Mesothelial cell of epicardium (in vitro differentiated cells): Measurements from ENCODE around the gene RAP2B. TPM values are rescaled to one million over a fixed set of nuclear protein-coding genes. Genes with fewer than 3 reads are reported as not detected.

Experiments
- DNase-seq, 2 experiments: peaks; one replicate each; pipeline ENCODE4 v3.0.0; 2021; ENCODE audit warnings: low spot score in 2 of 2; ENCODE audit not compliant: unreplicated experiment in 2 of 2
- H3K27ac Mint-ChIP-seq: 2 replicates; pipeline ENCODE4 v1.8.0; 2021; ENCODE audit warnings: mixed read lengths
- H3K27me3 Mint-ChIP-seq: 2 replicates; pipeline ENCODE4 v1.8.0; 2021; ENCODE audit warnings: low read depth, mixed read lengths
- H3K36me3 Mint-ChIP-seq: 2 replicates; pipeline ENCODE4 v1.8.0; 2021; ENCODE audit warnings: mixed read lengths
- H3K4me1 Mint-ChIP-seq: 2 replicates; pipeline ENCODE4 v1.8.0; 2021; ENCODE audit warnings: mixed read lengths
- H3K4me3 Mint-ChIP-seq: 2 replicates; pipeline ENCODE4 v1.8.0; 2021; ENCODE audit warnings: mild to moderate bottlenecking, moderate library complexity, mixed read lengths
- H3K9me3 Mint-ChIP-seq: 2 replicates; pipeline ENCODE4 v1.8.0; 2021; ENCODE audit warnings: mixed read lengths
- CTCF ChIP-seq: fragments of 200-600 bp; sonication (generic); IDR thresholded peaks from one replicate; pipeline ENCODE4 v1.5.0; 2021; ENCODE audit warnings: antibody characterized with exemption; ENCODE audit not compliant: unreplicated experiment
- total RNA-seq: library from RNA; stranded (reverse); gene quantifications from 3 replicates; pipeline ENCODE4 v1.2.1, GENCODE V29; 2021

Gene RAP2B
- total RNA-seq, 1 donor from 2014 or later = 15.2 TPM

- Mint-ChIP-seq H3K4me1 (peaks cover 45% of the 10 kb centered on the region), H3K9me3 (no peaks in the 10 kb centered on the region), H3K27ac (peak overlapping the region; percentile 97), H3K4me3 (peak overlapping the region; percentile 94), H3K27me3 (peaks cover 2% of the 10 kb centered on the region), H3K36me3 (peaks cover 4% of the 10 kb centered on the region)
- no peak for TF ChIP-seq CTCF
- DNase-seq = peak in 1 of 2 experiments; percentile 58
These were observed 727 bp downstream of the RAP2B start for GRCh38 chr3:153162513-153163392.

- DNase-seq = no peak
- H3K4me1 Mint-ChIP-seq = peaks cover 45% of the 10 kb centered on the region
- H3K4me3 Mint-ChIP-seq = peak overlapping the region; percentile 94
These were observed 1.3 kb downstream of the RAP2B start for GRCh38 chr3:153163393-153163724.

GRCh38 chr3:153163756-153164550, 1.9 kb downstream of the RAP2B start:
- TF ChIP-seq CTCF = no peak
- H3K9me3 Mint-ChIP-seq = no peaks in the 10 kb centered on the region
- H3K4me3 Mint-ChIP-seq = peak overlapping the region; percentile 94
- peaks cover 45% of the 10 kb centered on the region for H3K4me1 Mint-ChIP-seq
- DNase-seq = no peak
- peaks cover 2% of the 10 kb centered on the region for H3K27me3 Mint-ChIP-seq
- H3K36me3 Mint-ChIP-seq = peaks cover 4% of the 10 kb centered on the region
- H3K27ac Mint-ChIP-seq = peak overlapping the region; percentile 97

More at GRCh38 chr3:153163393-153163724, 1.3 kb downstream of the RAP2B start:
- TF ChIP-seq CTCF = no peak
- Mint-ChIP-seq H3K36me3 (peaks cover 4% of the 10 kb centered on the region), H3K9me3 (no peaks in the 10 kb centered on the region), H3K27me3 (peaks cover 2% of the 10 kb centered on the region), H3K27ac (peak overlapping the region; percentile 97)

GRCh38 chr3:153165261-153165681, 3.2 kb downstream of the RAP2B start:
- peak overlapping the region; percentile 94 for H3K4me3 Mint-ChIP-seq
- peaks cover 2% of the 10 kb centered on the region for H3K27me3 Mint-ChIP-seq
- TF ChIP-seq CTCF = peak; percentile 25
- H3K9me3 Mint-ChIP-seq = no peaks in the 10 kb centered on the region
- peak overlapping the region; percentile 33 for H3K27ac Mint-ChIP-seq
- H3K36me3 Mint-ChIP-seq = peaks cover 4% of the 10 kb centered on the region
- DNase-seq = no peak
- peaks cover 36% of the 10 kb centered on the region for H3K4me1 Mint-ChIP-seq

- Mint-ChIP-seq H3K9me3 (no peaks in the 10 kb centered on the region), H3K27ac (no peak overlapping the region), H3K36me3 (peaks cover 4% of the 10 kb centered on the region), H3K27me3 (peaks cover under 1% of the 10 kb centered on the region), H3K4me3 (no peak overlapping the region), H3K4me1 (peaks cover 34% of the 10 kb centered on the region)
- no peak for DNase-seq
- TF ChIP-seq CTCF = no peak
These were observed 4.2 kb downstream of the RAP2B start for GRCh38 chr3:153166206-153166605.
